SK-N-SH treated with all-trans-retinoic acid at 6 μM for 48 hours (cell line): ENCODE results near the gene TBCK.

Experiments
- ATAC-seq: fragments of 200-7000 bp; cut with Tn5 transposase; 3 replicates; pipeline ENCODE4 v1.9.1; 2020; ENCODE audit warnings: mild to moderate bottlenecking, moderate library complexity
- ARNTL ChIP-seq: fragments of 450-650 bp; formaldehyde crosslinking; IDR thresholded peaks from 2 replicates; pipeline ENCODE4 v1.5.0; 2020; ENCODE audit warnings: low read depth, mild to moderate bottlenecking, moderate library complexity, borderline replicate concordance
- BACH2 ChIP-seq: fragments of 250-450 bp; sonication (Bioruptor Pico); IDR thresholded peaks from 2 replicates; pipeline ENCODE4 v1.9.0; 2021; ENCODE audit warnings: mild to moderate bottlenecking, borderline replicate concordance
- ESRRG ChIP-seq: fragments of 250-450 bp; sonication (Bioruptor Pico); IDR thresholded peaks from 2 replicates; pipeline ENCODE4 v1.6.1; 2021; ENCODE audit warnings: mild to moderate bottlenecking
- GLIS3 ChIP-seq: fragments of 250-450 bp; sonication (Bioruptor Pico); IDR thresholded peaks from 2 replicates; pipeline ENCODE4 v1.5.0; 2020; ENCODE audit warnings: mild to moderate bottlenecking, moderate library complexity
- ISL1 ChIP-seq: fragments of 250-450 bp; sonication (Bioruptor Pico); IDR thresholded peaks from 2 replicates; pipeline ENCODE4 v2.1.2; 2022; ENCODE audit warnings: mild to moderate bottlenecking, moderate library complexity
- OSR1 ChIP-seq: fragments of 250-450 bp; sonication (Bioruptor Pico); IDR thresholded peaks from 2 replicates; pipeline ENCODE4 v1.8.0; 2022; ENCODE audit warnings: moderate library complexity, mild to moderate bottlenecking, inconsistent platforms
- PPARA ChIP-seq: fragments of 250-450 bp; sonication (Bioruptor Pico); IDR thresholded peaks from 2 replicates; pipeline ENCODE4 v1.5.0; 2020; ENCODE audit warnings: mild to moderate bottlenecking, borderline replicate concordance
- RARB ChIP-seq: fragments of 250-450 bp; sonication (Bioruptor Pico); IDR thresholded peaks from 2 replicates; pipeline ENCODE4 v1.8.0; 2021; ENCODE audit warnings: mild to moderate bottlenecking, moderate library complexity
- SNAI2 ChIP-seq: fragments of 250-450 bp; sonication (Bioruptor Pico); IDR thresholded peaks from 2 replicates; pipeline ENCODE4 v1.5.0; 2020; ENCODE audit warnings: mild to moderate bottlenecking, moderate library complexity
- TCF4 ChIP-seq: fragments of 250-450 bp; sonication (Bioruptor Pico); IDR thresholded peaks from 2 replicates; pipeline ENCODE4 v1.8.0; 2021; ENCODE audit warnings: mild to moderate bottlenecking, moderate library complexity, borderline replicate concordance
- TOX ChIP-seq: fragments of 250-450 bp; sonication (Bioruptor Pico); IDR thresholded peaks from 2 replicates; pipeline ENCODE4 v1.8.0; 2021; ENCODE audit warnings: mild to moderate bottlenecking, moderate library complexity, borderline replicate concordance
- ZC3H10 ChIP-seq: fragments of 250-450 bp; sonication (Bioruptor Pico); IDR thresholded peaks from 2 replicates; pipeline ENCODE4 v1.5.1; 2021; ENCODE audit warnings: mild to moderate bottlenecking, moderate library complexity
- ZFP3 ChIP-seq: fragments of 250-450 bp; sonication (Bioruptor Pico); IDR thresholded peaks from 2 replicates; pipeline ENCODE4 v1.5.0; 2020; ENCODE audit warnings: mild to moderate bottlenecking, moderate library complexity
- ZFP30 ChIP-seq: fragments of 450-650 bp; formaldehyde crosslinking; IDR thresholded peaks from 2 replicates; pipeline ENCODE4 v1.5.0; 2022; ENCODE audit warnings: mild to moderate bottlenecking, moderate library complexity
- ZNF565 ChIP-seq: fragments of 450-650 bp; formaldehyde crosslinking; conservative IDR thresholded peaks from 2 replicates; pipeline ENCODE4 v1.5.0; 2020; ENCODE audit warnings: low read depth, mild to moderate bottlenecking, moderate library complexity
- TF ChIP-seq, protein P1 (sequence below): fragments of 250-450 bp; sonication (Bioruptor Pico); IDR thresholded peaks from 2 replicates; pipeline ENCODE4 v1.5.1; 2021; ENCODE audit warnings: mild to moderate bottlenecking, moderate library complexity
- TF ChIP-seq, protein P2 (sequence below): fragments of 250-450 bp; sonication (Bioruptor Pico); IDR thresholded peaks from 2 replicates; pipeline ENCODE4 v1.5.0; 2020; ENCODE audit warnings: mild to moderate bottlenecking, moderate library complexity
- TF ChIP-seq, protein P3 (sequence below): fragments of 250-450 bp; sonication (Bioruptor Pico); IDR thresholded peaks from 2 replicates; pipeline ENCODE4 v1.5.1; 2020; ENCODE audit warnings: low read depth, mild to moderate bottlenecking, moderate library complexity
- TF ChIP-seq, protein P4 (sequence below): fragments of 250-450 bp; sonication (Bioruptor Pico); IDR thresholded peaks from 2 replicates; pipeline ENCODE4 v1.8.0; 2020; ENCODE audit warnings: mild to moderate bottlenecking, moderate library complexity, borderline replicate concordance
- TF ChIP-seq, protein P5 (sequence below): fragments of 250-450 bp; sonication (Bioruptor Pico); IDR thresholded peaks from 2 replicates; pipeline ENCODE4 v1.8.0; 2021; ENCODE audit warnings: low read depth, mild to moderate bottlenecking, moderate library complexity, borderline replicate concordance

TBCK gene

DNA sequence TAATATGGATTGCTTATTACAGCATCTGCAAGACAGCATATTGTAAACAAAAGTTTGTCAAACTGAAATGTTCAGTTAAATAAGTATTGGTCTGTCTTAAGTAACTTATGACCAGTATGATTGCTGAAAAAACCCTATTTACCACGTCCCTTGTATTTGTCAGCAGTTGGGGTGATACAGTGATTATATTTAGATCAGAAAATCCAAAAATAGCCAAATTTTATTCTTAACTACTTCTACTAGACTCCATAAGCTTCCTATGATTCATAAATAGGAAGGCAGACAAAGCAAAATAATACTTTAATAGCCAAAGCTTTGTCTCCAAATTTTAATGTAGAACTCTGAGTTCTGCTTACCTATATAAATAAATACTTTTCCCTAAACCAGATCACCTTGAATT lies 45.3 kb downstream of the TBCK start:
- no peak for TF ChIP-seq ISL1 (CRISPR knock-in tag)
- no peak for TF ChIP-seq ZC3H10 (CRISPR knock-in tag)
- TF ChIP-seq TOX (CRISPR knock-in tag), result no peak
- TF ChIP-seq ZNF565 (CRISPR knock-in tag), result no peak
- TF ChIP-seq, protein P1, sequence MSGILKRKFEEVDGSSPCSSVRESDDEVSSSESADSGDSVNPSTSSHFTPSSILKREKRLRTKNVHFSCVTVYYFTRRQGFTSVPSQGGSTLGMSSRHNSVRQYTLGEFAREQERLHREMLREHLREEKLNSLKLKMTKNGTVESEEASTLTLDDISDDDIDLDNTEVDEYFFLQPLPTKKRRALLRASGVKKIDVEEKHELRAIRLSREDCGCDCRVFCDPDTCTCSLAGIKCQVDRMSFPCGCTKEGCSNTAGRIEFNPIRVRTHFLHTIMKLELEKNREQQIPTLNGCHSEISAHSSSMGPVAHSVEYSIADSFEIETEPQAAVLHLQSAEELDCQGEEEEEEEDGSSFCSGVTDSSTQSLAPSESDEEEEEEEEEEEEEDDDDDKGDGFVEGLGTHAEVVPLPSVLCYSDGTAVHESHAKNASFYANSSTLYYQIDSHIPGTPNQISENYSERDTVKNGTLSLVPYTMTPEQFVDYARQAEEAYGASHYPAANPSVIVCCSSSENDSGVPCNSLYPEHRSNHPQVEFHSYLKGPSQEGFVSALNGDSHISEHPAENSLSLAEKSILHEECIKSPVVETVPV (CRISPR knock-in tag), result no peak
- TF ChIP-seq TCF4 (CRISPR knock-in tag), result no peak
- no peak for TF ChIP-seq ZFP3 (CRISPR knock-in tag)
- TF ChIP-seq SNAI2 (CRISPR knock-in tag), result no peak
- TF ChIP-seq ZFP30, result no peak
- TF ChIP-seq, protein P2, sequence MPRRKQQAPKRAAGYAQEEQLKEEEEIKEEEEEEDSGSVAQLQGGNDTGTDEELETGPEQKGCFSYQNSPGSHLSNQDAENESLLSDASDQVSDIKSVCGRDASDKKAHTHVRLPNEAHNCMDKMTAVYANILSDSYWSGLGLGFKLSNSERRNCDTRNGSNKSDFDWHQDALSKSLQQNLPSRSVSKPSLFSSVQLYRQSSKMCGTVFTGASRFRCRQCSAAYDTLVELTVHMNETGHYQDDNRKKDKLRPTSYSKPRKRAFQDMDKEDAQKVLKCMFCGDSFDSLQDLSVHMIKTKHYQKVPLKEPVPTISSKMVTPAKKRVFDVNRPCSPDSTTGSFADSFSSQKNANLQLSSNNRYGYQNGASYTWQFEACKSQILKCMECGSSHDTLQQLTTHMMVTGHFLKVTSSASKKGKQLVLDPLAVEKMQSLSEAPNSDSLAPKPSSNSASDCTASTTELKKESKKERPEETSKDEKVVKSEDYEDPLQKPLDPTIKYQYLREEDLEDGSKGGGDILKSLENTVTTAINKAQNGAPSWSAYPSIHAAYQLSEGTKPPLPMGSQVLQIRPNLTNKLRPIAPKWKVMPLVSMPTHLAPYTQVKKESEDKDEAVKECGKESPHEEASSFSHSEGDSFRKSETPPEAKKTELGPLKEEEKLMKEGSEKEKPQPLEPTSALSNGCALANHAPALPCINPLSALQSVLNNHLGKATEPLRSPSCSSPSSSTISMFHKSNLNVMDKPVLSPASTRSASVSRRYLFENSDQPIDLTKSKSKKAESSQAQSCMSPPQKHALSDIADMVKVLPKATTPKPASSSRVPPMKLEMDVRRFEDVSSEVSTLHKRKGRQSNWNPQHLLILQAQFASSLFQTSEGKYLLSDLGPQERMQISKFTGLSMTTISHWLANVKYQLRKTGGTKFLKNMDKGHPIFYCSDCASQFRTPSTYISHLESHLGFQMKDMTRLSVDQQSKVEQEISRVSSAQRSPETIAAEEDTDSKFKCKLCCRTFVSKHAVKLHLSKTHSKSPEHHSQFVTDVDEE (CRISPR knock-in tag), result no peak
- TF ChIP-seq ARNTL (CRISPR knock-in tag), result no peak
- no peak for TF ChIP-seq BACH2 (CRISPR knock-in tag)
- TF ChIP-seq, protein P3, sequence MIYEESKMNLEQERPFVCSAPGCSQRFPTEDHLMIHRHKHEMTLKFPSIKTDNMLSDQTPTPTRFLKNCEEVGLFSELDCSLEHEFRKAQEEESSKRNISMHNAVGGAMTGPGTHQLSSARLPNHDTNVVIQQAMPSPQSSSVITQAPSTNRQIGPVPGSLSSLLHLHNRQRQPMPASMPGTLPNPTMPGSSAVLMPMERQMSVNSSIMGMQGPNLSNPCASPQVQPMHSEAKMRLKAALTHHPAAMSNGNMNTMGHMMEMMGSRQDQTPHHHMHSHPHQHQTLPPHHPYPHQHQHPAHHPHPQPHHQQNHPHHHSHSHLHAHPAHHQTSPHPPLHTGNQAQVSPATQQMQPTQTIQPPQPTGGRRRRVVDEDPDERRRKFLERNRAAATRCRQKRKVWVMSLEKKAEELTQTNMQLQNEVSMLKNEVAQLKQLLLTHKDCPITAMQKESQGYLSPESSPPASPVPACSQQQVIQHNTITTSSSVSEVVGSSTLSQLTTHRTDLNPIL (CRISPR knock-in tag), result no peak
- TF ChIP-seq PPARA (CRISPR knock-in tag), result no peak
- no peak for ATAC-seq

DNA sequence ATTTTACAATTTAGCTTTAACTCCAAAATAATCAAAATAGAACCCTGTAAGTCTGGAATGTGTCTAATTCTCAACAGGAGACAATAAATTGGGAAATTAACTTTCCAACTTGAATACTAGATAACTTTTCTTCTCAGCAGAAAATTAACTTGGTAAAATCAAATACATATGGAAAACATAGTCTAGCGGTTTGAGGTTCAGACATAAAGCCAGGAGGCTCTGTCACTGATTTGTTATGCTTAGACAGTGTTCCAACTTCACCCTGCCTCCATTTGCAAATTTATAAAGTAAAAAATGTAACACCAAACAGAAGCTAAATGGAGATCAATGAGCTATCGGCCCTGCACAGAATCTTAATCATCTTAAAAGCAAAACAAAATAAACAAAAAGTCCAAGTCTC lies 46.3 kb downstream of the TBCK start:
- no peak for ATAC-seq
- TF ChIP-seq ARNTL (CRISPR knock-in tag) (no peak), RARB (CRISPR knock-in tag) (no peak), TCF4 (CRISPR knock-in tag) (no peak)
- TF ChIP-seq, protein P4, sequence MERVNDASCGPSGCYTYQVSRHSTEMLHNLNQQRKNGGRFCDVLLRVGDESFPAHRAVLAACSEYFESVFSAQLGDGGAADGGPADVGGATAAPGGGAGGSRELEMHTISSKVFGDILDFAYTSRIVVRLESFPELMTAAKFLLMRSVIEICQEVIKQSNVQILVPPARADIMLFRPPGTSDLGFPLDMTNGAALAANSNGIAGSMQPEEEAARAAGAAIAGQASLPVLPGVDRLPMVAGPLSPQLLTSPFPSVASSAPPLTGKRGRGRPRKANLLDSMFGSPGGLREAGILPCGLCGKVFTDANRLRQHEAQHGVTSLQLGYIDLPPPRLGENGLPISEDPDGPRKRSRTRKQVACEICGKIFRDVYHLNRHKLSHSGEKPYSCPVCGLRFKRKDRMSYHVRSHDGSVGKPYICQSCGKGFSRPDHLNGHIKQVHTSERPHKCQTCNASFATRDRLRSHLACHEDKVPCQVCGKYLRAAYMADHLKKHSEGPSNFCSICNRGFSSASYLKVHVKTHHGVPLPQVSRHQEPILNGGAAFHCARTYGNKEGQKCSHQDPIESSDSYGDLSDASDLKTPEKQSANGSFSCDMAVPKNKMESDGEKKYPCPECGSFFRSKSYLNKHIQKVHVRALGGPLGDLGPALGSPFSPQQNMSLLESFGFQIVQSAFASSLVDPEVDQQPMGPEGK (CRISPR knock-in tag), result no peak

DNA sequence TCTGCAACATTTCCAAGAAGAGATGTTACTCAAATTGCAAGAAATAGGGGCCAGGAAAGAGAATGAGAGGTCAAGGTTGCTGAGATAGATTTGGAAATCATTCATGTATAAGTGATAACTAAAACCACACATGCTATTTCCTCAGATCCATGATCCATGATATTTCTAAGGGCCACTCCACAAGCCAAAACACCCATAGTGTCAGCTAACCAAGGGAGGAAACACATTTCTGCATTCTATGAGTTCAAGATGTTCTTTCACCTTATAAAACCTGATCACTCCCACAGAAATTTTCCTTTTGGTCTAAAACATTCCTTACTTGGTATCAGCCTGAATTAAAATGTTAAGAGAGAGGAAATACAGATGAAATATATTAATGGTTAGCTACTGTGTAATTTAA lies 47.2 kb downstream of the TBCK start:
- peak; percentile 74 for ATAC-seq
- TF ChIP-seq ESRRG (CRISPR knock-in tag), result no peak
- no peak for TF ChIP-seq RARB (CRISPR knock-in tag)
- no peak for TF ChIP-seq ZFP30
- TF ChIP-seq TCF4 (CRISPR knock-in tag), result no peak
- TF ChIP-seq, protein P5, sequence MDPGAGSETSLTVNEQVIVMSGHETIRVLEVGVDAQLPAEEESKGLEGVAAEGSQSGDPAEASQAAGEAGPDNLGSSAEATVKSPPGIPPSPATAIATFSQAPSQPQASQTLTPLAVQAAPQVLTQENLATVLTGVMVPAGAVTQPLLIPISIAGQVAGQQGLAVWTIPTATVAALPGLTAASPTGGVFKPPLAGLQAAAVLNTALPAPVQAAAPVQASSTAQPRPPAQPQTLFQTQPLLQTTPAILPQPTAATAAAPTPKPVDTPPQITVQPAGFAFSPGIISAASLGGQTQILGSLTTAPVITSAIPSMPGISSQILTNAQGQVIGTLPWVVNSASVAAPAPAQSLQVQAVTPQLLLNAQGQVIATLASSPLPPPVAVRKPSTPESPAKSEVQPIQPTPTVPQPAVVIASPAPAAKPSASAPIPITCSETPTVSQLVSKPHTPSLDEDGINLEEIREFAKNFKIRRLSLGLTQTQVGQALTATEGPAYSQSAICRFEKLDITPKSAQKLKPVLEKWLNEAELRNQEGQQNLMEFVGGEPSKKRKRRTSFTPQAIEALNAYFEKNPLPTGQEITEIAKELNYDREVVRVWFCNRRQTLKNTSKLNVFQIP (CRISPR knock-in tag), result no peak
- TF ChIP-seq ARNTL (CRISPR knock-in tag), result no peak
- TF ChIP-seq OSR1 (CRISPR knock-in tag), result no peak
- no peak for TF ChIP-seq ZC3H10 (CRISPR knock-in tag)
- no peak for TF ChIP-seq ZNF565 (CRISPR knock-in tag)
- no peak for TF ChIP-seq BACH2 (CRISPR knock-in tag)
- no peak for TF ChIP-seq GLIS3 (CRISPR knock-in tag)
- TF ChIP-seq, protein P3 (CRISPR knock-in tag), result no peak
